GM08714 (cell line): Measurements from ENCODE around the gene TRDN.
"Not testable (repeated sequence)": the region's sequence is repeated elsewhere in the genome, so short reads cannot be mapped to it uniquely, and the experiment has no call there.

Source experiments
- H3K4me3 ChIP-seq: fragments of 200-500 bp; sonication (Bioruptor generic); 2 replicates; pipeline ENCODE4 v1.5.1; 2014; ENCODE audit warnings: mild to moderate bottlenecking, low read length, inconsistent platforms
- ZNF274 ChIP-seq: IDR thresholded peaks from 2 replicates; pipeline ENCODE4 v1.6.1; 2012; ENCODE audit warnings: mild to moderate bottlenecking, low read depth, low read length

TRDN gene

DNA sequence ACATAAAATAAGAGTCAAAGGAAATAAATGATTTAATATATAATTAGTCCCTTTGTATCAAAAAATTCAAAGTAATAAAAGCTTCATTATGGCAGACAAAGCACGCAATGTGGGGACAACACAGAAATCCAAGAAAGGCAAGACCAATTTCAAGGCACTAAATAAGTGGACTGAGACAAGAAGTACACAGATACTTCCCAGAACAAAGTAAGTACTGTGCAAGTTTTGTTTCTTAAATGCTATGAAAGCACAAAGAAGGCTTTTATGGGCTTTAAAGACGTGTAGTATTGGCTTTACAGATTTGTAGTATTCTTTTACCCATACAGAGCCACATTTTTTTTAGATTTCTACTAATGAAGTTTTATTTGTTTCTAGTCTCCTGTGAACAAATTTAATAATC is 174.6 kb downstream of the TRDN start:
- TF ChIP-seq ZNF274, result no peak
- no peak overlapping the region for H3K4me3 ChIP-seq

GRCh38 chr6:123458218-123458617 is 178.5 kb downstream of the TRDN start:
- H3K4me3 ChIP-seq, result no peak overlapping the region
- no peak for TF ChIP-seq ZNF274

- no peak overlapping the region for H3K4me3 ChIP-seq
- no peak for TF ChIP-seq ZNF274
Observed at GRCh38 chr6:123456836-123457235, 179.9 kb downstream of the TRDN start.

GRCh38 chr6:123454448-123454847 is 182.3 kb downstream of the TRDN start:
- TF ChIP-seq ZNF274, result no peak
- no peak overlapping the region for H3K4me3 ChIP-seq

GRCh38 chr6:123453071-123453470 is 183.7 kb downstream of the TRDN start:
- not testable (repeated sequence) for H3K4me3 ChIP-seq

DNA sequence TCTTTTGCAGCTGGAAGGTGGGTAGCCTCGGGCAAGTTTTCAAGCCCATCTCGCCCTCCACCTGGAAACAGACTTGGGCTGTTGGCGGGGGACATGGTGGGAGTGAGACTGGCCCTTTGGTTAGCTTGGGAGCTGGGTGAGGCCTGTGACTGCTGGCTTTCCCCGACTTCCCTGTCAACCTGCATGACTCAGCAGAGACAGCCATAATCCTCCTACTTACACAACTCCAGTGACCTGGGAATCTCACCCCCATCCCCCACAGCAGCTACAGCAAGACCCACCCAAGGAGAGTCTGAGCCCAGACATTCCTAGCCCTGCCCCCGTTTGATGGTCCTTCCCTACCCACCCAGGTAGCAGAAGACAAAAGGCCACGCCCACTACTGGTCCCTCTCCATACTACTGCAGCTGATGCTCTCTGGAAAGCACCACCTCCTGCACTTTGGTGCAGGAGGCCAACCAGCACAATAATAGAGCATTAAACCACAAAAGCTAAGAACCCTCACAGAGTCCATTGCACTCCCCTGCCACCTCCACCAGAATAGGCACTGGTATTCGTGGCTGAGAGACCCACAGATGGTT is 188.4 kb downstream of the TRDN start:
- H3K4me3 ChIP-seq, result no peak overlapping the region
- TF ChIP-seq ZNF274, result no peak

DNA sequence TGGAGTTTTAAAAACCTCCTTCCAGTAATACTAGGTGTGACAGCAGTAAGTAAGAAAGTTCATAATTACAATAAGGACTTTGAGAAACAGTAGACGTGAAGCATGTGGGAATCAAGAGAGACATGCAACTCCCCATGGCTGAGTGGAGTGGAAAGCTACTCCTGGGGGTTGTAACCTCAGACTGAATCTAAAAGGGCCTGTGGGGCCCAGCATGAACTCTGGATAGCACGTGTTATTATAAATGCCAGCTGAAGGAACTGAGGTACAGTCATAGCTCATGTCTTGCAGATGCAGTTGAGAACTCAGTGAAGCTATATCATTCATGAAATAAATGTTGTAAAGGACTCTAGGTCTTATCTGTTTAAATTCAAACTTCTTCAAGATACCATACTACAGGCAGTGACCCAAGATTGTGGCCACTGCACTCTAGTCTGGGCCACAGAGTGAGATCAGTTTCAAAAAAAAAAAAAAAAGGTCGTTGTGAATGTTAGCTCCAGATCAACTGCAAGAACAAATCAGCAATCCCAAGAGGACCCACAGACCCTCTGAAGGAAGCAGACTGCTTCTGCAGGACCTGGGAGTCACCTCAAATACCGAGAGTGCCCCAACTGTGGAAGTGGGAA is 189.3 kb downstream of the TRDN start:
- no peak overlapping the region for H3K4me3 ChIP-seq
- TF ChIP-seq ZNF274, result no peak

GRCh38 chr6:123439371-123439770 is 197.4 kb downstream of the TRDN start:
- no peak overlapping the region for H3K4me3 ChIP-seq
- TF ChIP-seq ZNF274, result no peak

GRCh38 chr6:123434186-123434585 is 202.6 kb downstream of the TRDN start:
- no peak for TF ChIP-seq ZNF274

GRCh38 chr6:123430970-123431369 is 205.8 kb downstream of the TRDN start:
- no peak overlapping the region for H3K4me3 ChIP-seq
- TF ChIP-seq ZNF274, result no peak

More at GRCh38 chr6:123434186-123434585, 202.6 kb downstream of the TRDN start:
- no peak overlapping the region for H3K4me3 ChIP-seq

- no peak overlapping the region for H3K4me3 ChIP-seq
- no peak for TF ChIP-seq ZNF274
Observed at GRCh38 chr6:123427008-123427407, 209.7 kb downstream of the TRDN start.

DNA sequence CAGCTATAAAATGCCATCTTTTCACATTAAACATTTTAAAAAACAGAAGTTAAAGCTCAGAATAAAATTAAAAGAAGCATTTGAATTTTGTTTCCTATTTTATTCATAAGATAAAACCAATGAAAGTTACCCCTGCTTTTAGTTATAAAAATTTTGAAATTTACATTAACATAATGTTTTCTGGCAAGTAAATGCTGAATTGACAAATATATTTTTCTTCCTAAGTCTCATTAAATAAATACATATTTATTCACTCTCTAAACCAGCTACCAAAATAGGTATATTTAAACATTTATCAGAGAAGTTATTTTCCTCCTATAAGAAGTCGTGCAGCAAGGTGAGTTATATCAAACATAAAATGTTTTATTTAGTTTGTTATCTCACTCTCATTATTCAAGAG is 213.6 kb downstream of the TRDN start:
- no peak for TF ChIP-seq ZNF274

GRCh38 chr6:123420512-123420911 is 216.2 kb downstream of the TRDN start:
- TF ChIP-seq ZNF274, result no peak
- H3K4me3 ChIP-seq, result no peak overlapping the region

More for the DNA sequence above, 213.6 kb downstream of the TRDN start:
- H3K4me3 ChIP-seq, result no peak overlapping the region

DNA sequence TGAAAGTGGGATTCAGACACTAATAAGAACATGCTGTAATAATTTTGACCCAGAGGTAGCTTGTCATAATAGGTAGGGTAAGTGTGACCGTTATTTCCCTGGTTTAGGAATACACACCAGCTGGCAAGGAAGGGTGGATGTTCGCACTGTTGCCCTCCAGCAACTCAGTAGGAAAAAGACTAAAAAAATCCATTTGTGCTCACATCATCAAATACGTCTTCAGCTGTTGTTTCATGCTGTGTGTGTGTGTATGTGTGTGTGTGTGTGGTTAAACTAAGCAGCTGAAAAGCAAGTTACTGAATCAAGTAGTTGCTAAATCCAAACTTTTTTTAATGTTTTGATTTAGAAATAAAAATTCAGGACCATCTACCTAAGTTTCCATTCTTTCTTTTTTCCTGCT is 218.7 kb downstream of the TRDN start:
- TF ChIP-seq ZNF274, result no peak

GRCh38 chr6:123417535-123417934 is 219.2 kb downstream of the TRDN start:
- no peak for TF ChIP-seq ZNF274
- H3K4me3 ChIP-seq, result no peak overlapping the region

More for the DNA sequence above, 218.7 kb downstream of the TRDN start:
- no peak overlapping the region for H3K4me3 ChIP-seq
